HepG2 (cell line): Measurements from ENCODE around the gene HOMEZ. TPM values are rescaled to one million over a fixed set of nuclear protein-coding genes. Genes with fewer than 3 reads are reported as not detected.

Experiments
- ARHGAP35 ChIP-seq: sonication (generic); formaldehyde crosslinking; IDR thresholded peaks from 2 replicates; pipeline ENCODE4 v1.9.0; 2022; ENCODE audit warnings: mild to moderate bottlenecking, inconsistent platforms, moderate library complexity, missing genetic modification reagents, borderline replicate concordance
- BORCS8-MEF2B ChIP-seq: sonication (generic); formaldehyde crosslinking; IDR thresholded peaks from 2 replicates; pipeline ENCODE4 v1.8.0; 2022; ENCODE audit warnings: mild to moderate bottlenecking, missing genetic modification reagents
- HMGXB4 ChIP-seq, 2 experiments: sonication (generic) in 1 of 2; formaldehyde crosslinking in 1 of 2; IDR thresholded peaks; 2 replicates each; pipeline versions ENCODE4 v1.4.0 to v1.6.1; 2018 to 2020; ENCODE audit warnings: missing genetic modification reagents in 2 of 2, borderline replicate concordance in 1 of 2, low read depth in 1 of 2, mild to moderate bottlenecking in 1 of 2, missing biosample characterization in 1 of 2
- MED13 ChIP-seq: sonication (generic); formaldehyde crosslinking; IDR thresholded peaks from 2 replicates; pipeline ENCODE4 v1.5.0; 2020; ENCODE audit warnings: missing genetic modification reagents
- REL ChIP-seq: sonication (generic); formaldehyde crosslinking; conservative IDR thresholded peaks from 2 replicates; pipeline ENCODE4 v1.8.0; 2022; ENCODE audit warnings: mild to moderate bottlenecking, missing genetic modification reagents, moderate library complexity
- SRF ChIP-seq: IDR thresholded peaks from 2 replicates; pipeline ENCODE4 v1.6.1; 2011; ENCODE audit warnings: mild to moderate bottlenecking, low read depth, low read length, moderate library complexity
- ZBTB49 ChIP-seq: sonication (generic); formaldehyde crosslinking; IDR thresholded peaks from 2 replicates; pipeline ENCODE4 v1.4.0; 2020; ENCODE audit warnings: missing genetic modification reagents, borderline replicate concordance
- ZNF136 ChIP-seq: sonication (generic); formaldehyde crosslinking; IDR thresholded peaks from 2 replicates; pipeline ENCODE4 v1.8.1; 2022; ENCODE audit warnings: low read depth, mild to moderate bottlenecking, moderate library complexity, missing genetic modification reagents
- ZNF264 ChIP-seq: sonication (generic); formaldehyde crosslinking; IDR thresholded peaks from 2 replicates; pipeline ENCODE4 v1.4.0; 2020; ENCODE audit warnings: missing genetic modification reagents
- ZNF563 ChIP-seq: sonication (generic); formaldehyde crosslinking; IDR thresholded peaks from 2 replicates; pipeline ENCODE4 v1.8.0; 2022; ENCODE audit warnings: mild to moderate bottlenecking, moderate library complexity, missing genetic modification reagents
- ZNF841 ChIP-seq: sonication (generic); formaldehyde crosslinking; IDR thresholded peaks from 2 replicates; pipeline ENCODE4 v1.8.1; 2023; ENCODE audit warnings: missing genetic modification reagents, borderline replicate concordance
- polyA plus RNA-seq, 8 experiments: library from polyadenylated mRNA; depleted of rRNA in 3 of 8; stranded (reverse) in 7 of 8; unstranded in 1 of 8; fragments of >200 nt; fragmentation: Illumina TruSeq in 4 of 8; extraction: Trizol in 4 of 8; gene quantifications; 2 replicates each; pipeline versions ENCODE4 v1.2.1 to v1.2.3, GENCODE V29; 2011 to 2016; ENCODE audit warnings: low read depth in 4 of 8, missing spikeins in 1 of 8, mixed read lengths in 1 of 8; ENCODE audit not compliant: insufficient read depth in 1 of 8
- total RNA-seq, 5 experiments: library from RNA; depleted of rRNA; stranded (reverse); fragments of >200 nt; fragmentation: Illumina TruSeq; extraction: Trizol; gene quantifications; 2 replicates each; pipeline ENCODE4 v1.2.3, GENCODE V29; 2016; ENCODE audit warnings: low read depth in 1 of 5
- TF ChIP-seq, protein P1 (sequence below): sonication (generic); formaldehyde crosslinking; IDR thresholded peaks from 2 replicates; pipeline ENCODE4 v1.4.0; 2020; ENCODE audit warnings: missing genetic modification reagents
- TF ChIP-seq, protein P2 (sequence below): sonication (generic); formaldehyde crosslinking; IDR thresholded peaks from 2 replicates; pipeline ENCODE4 v1.4.0; 2020; ENCODE audit warnings: missing genetic modification reagents, mild to moderate bottlenecking, borderline replicate concordance

HOMEZ gene
- total and polyA plus RNA-seq, 2 of the 13 experiments (the other 11 are each of a cell fraction or from before 2014, with no cell fraction given) = 14.5 to 31.8 TPM

- TF ChIP-seq, protein P1, sequence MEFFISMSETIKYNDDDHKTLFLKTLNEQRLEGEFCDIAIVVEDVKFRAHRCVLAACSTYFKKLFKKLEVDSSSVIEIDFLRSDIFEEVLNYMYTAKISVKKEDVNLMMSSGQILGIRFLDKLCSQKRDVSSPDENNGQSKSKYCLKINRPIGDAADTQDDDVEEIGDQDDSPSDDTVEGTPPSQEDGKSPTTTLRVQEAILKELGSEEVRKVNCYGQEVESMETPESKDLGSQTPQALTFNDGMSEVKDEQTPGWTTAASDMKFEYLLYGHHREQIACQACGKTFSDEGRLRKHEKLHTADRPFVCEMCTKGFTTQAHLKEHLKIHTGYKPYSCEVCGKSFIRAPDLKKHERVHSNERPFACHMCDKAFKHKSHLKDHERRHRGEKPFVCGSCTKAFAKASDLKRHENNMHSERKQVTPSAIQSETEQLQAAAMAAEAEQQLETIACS (CRISPR knock-in tag) = 0 out of 2 replicates have a peak, but pooled peaks have one; percentile 37
- peak; percentile 68; the same call in 1 of the 2 replicates for TF ChIP-seq ZNF264
- no peak; the same call in 1 of the 2 replicates for TF ChIP-seq SRF
- peak; percentile 76 to 80; a peak in 3 of 4 replicates for TF ChIP-seq HMGXB4 (CRISPR knock-in tag; IDR thresholded peaks at IDR 0.05; ENCODE audit: borderline replicate concordance in 1 of 2, low read depth in 1 of 2)
- TF ChIP-seq MED13 = 0 out of 2 replicates have a peak, but pooled peaks have one; percentile 37
- peak; percentile 21; the same call in 1 of the 2 replicates for TF ChIP-seq BORCS8-MEF2B (CRISPR knock-in tag)
- TF ChIP-seq, protein P2, sequence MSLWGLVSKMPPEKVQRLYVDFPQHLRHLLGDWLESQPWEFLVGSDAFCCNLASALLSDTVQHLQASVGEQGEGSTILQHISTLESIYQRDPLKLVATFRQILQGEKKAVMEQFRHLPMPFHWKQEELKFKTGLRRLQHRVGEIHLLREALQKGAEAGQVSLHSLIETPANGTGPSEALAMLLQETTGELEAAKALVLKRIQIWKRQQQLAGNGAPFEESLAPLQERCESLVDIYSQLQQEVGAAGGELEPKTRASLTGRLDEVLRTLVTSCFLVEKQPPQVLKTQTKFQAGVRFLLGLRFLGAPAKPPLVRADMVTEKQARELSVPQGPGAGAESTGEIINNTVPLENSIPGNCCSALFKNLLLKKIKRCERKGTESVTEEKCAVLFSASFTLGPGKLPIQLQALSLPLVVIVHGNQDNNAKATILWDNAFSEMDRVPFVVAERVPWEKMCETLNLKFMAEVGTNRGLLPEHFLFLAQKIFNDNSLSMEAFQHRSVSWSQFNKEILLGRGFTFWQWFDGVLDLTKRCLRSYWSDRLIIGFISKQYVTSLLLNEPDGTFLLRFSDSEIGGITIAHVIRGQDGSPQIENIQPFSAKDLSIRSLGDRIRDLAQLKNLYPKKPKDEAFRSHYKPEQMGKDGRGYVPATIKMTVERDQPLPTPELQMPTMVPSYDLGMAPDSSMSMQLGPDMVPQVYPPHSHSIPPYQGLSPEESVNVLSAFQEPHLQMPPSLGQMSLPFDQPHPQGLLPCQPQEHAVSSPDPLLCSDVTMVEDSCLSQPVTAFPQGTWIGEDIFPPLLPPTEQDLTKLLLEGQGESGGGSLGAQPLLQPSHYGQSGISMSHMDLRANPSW (CRISPR knock-in tag) = no peak
- peak; percentile 60 for TF ChIP-seq ZNF841 (CRISPR knock-in tag)
- TF ChIP-seq ZNF136 = no peak; the same call in 1 of the 2 replicates
- TF ChIP-seq ZNF563 (CRISPR knock-in tag) = peak; percentile 52; the same call in 1 of the 2 replicates
- TF ChIP-seq ARHGAP35 (CRISPR knock-in tag) = 0 out of 2 replicates have a peak, but pooled peaks have one; percentile 69
- no peak for TF ChIP-seq ZBTB49 (CRISPR knock-in tag)
- peak; percentile 82 for TF ChIP-seq REL (CRISPR knock-in tag)
Measured at GRCh38 chr14:23294734-23295561, 9.0 kb upstream of the HOMEZ start (continued).
